ENCODE data around the gene MIS12.

MIS12 gene

GRCh38 chr17:5536866-5537650, 50.7 kb downstream of the MIS12 start:
- no peak for DNase-seq

GRCh38 chr17:5539286-5539685, 52.9 kb downstream of the MIS12 start:
- no peak for DNase-seq

- no peak for DNase-seq
Measured at GRCh38 chr17:5540321-5540720, 54.0 kb downstream of the MIS12 start.
